IMR-90 (cell line): Measurements from ENCODE around the gene SPATS2L. TPM values are rescaled to one million over a fixed set of nuclear protein-coding genes. Genes with fewer than 3 reads are reported as not detected.
A peak's percentile ranks its signal among the peaks of the same experiment; 100 is the strongest.

Experiments
- ATAC-seq: fragments of 200-7000 bp; cut with Tn5 transposase; 2 replicates; pipeline ENCODE4 v1.9.1; 2020; ENCODE audit warnings: low read depth, mild to moderate bottlenecking, moderate library complexity
- BruUV-seq: library from RNA; stranded (reverse); fragments of 400-500 nt; replicated peaks from 2 replicates; lab custom pipeline; 2021; lab: Mats Ljungman, UMichigan
- CTCF ChIA-PET: fragments of 300-600 bp; formaldehyde crosslinking; extraction: SDS; loops from one replicate; lab custom pipeline; 2021; ENCODE audit warnings: antibody characterized with exemption; lab: Yijun Ruan, JAX
- POLR2A ChIA-PET: fragments of 300-600 bp; sonication (Branson Sonifier 250); formaldehyde crosslinking; loops from one replicate; lab custom pipeline; 2022; ENCODE audit warnings: antibody characterized with exemption; ENCODE audit not compliant: unreplicated experiment; lab: Charles Lee
- DNase-seq: peaks from one replicate; pipeline ENCODE4 v3.0.0; 2013
- H2AFZ ChIP-seq: replicated peaks from 2 replicates; pipeline ENCODE3; 2013; ENCODE audit warnings: low read length, mild to moderate bottlenecking; ENCODE audit not compliant: poor library complexity
- H2AK5ac ChIP-seq: 2 replicates; pipeline ENCODE4 v1.6.1; 2013; ENCODE audit warnings: low read depth, low read length, inconsistent platforms
- H2AK9ac ChIP-seq: replicated peaks from 2 replicates; pipeline ENCODE3; 2013; ENCODE audit warnings: mild to moderate bottlenecking, low read depth, low read length, moderate library complexity; ENCODE audit not compliant: poor library complexity
- H2BK120ac ChIP-seq: 2 replicates; pipeline ENCODE4 v1.6.1; 2013; ENCODE audit warnings: low read depth, low read length, inconsistent platforms
- H2BK15ac ChIP-seq: 3 replicates; pipeline ENCODE4 v1.6.1; 2013; ENCODE audit warnings: low read depth, low read length, inconsistent platforms
- H2BK20ac ChIP-seq: 2 replicates; pipeline ENCODE4 v1.6.1; 2013; ENCODE audit warnings: low read depth, mild to moderate bottlenecking, inconsistent platforms, low read length, moderate library complexity
- H2BK5ac ChIP-seq: 2 replicates; pipeline ENCODE4 v1.6.1; 2013; ENCODE audit warnings: mild to moderate bottlenecking, low read depth, low read length, inconsistent platforms; ENCODE audit not compliant: poor library complexity, severe bottlenecking
- H3K14ac ChIP-seq: replicated peaks from 2 replicates; pipeline ENCODE4 v1.6.1; 2013; ENCODE audit warnings: low read depth, low read length, inconsistent platforms
- H3K18ac ChIP-seq: 2 replicates; pipeline ENCODE4 v1.6.1; 2013; ENCODE audit warnings: low read depth, low read length, control low read depth
- H3K23ac ChIP-seq: 2 replicates; pipeline ENCODE4 v1.6.1; 2013; ENCODE audit warnings: low read depth, low read length, inconsistent platforms
- H3K27ac ChIP-seq: 2 replicates; pipeline ENCODE4 v1.5.1; 2013; ENCODE audit warnings: mild to moderate bottlenecking, control low read depth, low read length; ENCODE audit not compliant: insufficient read depth
- H3K27me3 ChIP-seq: 2 replicates; pipeline ENCODE4 v1.6.1; 2013; ENCODE audit warnings: low read length; ENCODE audit not compliant: control insufficient read depth, insufficient read depth
- H3K36me3 ChIP-seq: 2 replicates; pipeline ENCODE4 v1.6.1; 2013; ENCODE audit warnings: low read length, mixed read lengths; ENCODE audit not compliant: control insufficient read depth, insufficient read depth
- H3K4ac ChIP-seq: 2 replicates; pipeline ENCODE4 v1.6.1; 2013; ENCODE audit warnings: low read depth, low read length, inconsistent platforms
- H3K4me1 ChIP-seq: 2 replicates; pipeline ENCODE4 v1.6.1; 2013; ENCODE audit warnings: low read length, mixed read lengths; ENCODE audit not compliant: control insufficient read depth, insufficient read depth
- H3K4me2 ChIP-seq: 2 replicates; pipeline ENCODE4 v1.6.1; 2013; ENCODE audit warnings: low read depth, mild to moderate bottlenecking, control low read depth, low read length, moderate library complexity
- H3K4me3 ChIP-seq: 2 replicates; pipeline ENCODE4 v1.5.1; 2013; ENCODE audit warnings: low read depth, mild to moderate bottlenecking, control low read depth, low read length, moderate library complexity; ENCODE audit not compliant: insufficient read depth
- H3K56ac ChIP-seq: 2 replicates; pipeline ENCODE4 v1.6.1; 2013; ENCODE audit warnings: low read length, inconsistent platforms; ENCODE audit not compliant: insufficient read depth; ENCODE audit errors: extremely low read depth
- H3K79me1 ChIP-seq, 2 experiments: 2 replicates each; pipeline ENCODE4 v1.6.1; 2013; ENCODE audit warnings: low read length in 2 of 2, inconsistent platforms in 1 of 2, low read depth in 1 of 2
- H3K9ac ChIP-seq: 2 replicates; pipeline ENCODE4 v1.6.1; 2013; ENCODE audit warnings: low read depth, low read length, control low read depth
- H3K9me1 ChIP-seq: 2 replicates; pipeline ENCODE4 v1.6.1; 2013; ENCODE audit warnings: low read length, inconsistent platforms; ENCODE audit not compliant: insufficient read depth
- H3K9me3 ChIP-seq: 2 replicates; pipeline ENCODE4 v1.6.1; 2013; ENCODE audit warnings: low read length; ENCODE audit not compliant: control insufficient read depth, insufficient read depth
- H4K20me1 ChIP-seq: 2 replicates; pipeline ENCODE4 v1.6.1; 2013; ENCODE audit warnings: low read length, inconsistent platforms; ENCODE audit not compliant: insufficient read depth
- H4K5ac ChIP-seq: 2 replicates; pipeline ENCODE4 v1.6.1; 2013; ENCODE audit warnings: mild to moderate bottlenecking, low read depth, low read length, control low read depth
- H4K8ac ChIP-seq, 2 experiments: 2 replicates each; pipeline ENCODE4 v1.6.1; 2013; ENCODE audit warnings: low read depth in 2 of 2, low read length in 2 of 2, control low read depth in 1 of 2, inconsistent platforms in 1 of 2
- H4K91ac ChIP-seq: 2 replicates; pipeline ENCODE4 v1.6.1; 2013; ENCODE audit warnings: low read depth, low read length, inconsistent platforms; ENCODE audit not compliant: insufficient read depth
- BHLHE40 ChIP-seq: fragments of 150-350 bp; IDR thresholded peaks from 2 replicates; pipeline ENCODE4 v1.6.1; 2016; ENCODE audit warnings: mild to moderate bottlenecking, low read depth, low read length
- MAFK ChIP-seq: IDR thresholded peaks from 2 replicates; pipeline ENCODE4 v1.6.1; 2012; ENCODE audit warnings: low read depth, low read length, improper control_type of control experiment
- MAZ ChIP-seq: IDR thresholded peaks from 2 replicates; pipeline ENCODE4 v1.6.1; 2012; ENCODE audit warnings: low read depth, mild to moderate bottlenecking, low read length, improper control_type of control experiment, moderate library complexity, borderline replicate concordance
- POLR2A ChIP-seq: IDR thresholded peaks from 2 replicates; pipeline ENCODE4 v1.6.1; 2012; ENCODE audit warnings: mild to moderate bottlenecking, low read depth, low read length
- RCOR1 ChIP-seq: IDR thresholded peaks from 2 replicates; pipeline ENCODE4 v1.6.1; 2012; ENCODE audit warnings: mild to moderate bottlenecking, low read length, improper control_type of control experiment; ENCODE audit not compliant: insufficient replicate concordance
- RFX5 ChIP-seq: IDR thresholded peaks from 2 replicates; pipeline ENCODE4 v1.8.0; 2012; ENCODE audit warnings: low read depth, mild to moderate bottlenecking, low read length, moderate library complexity
- WGBS, 2 experiments: methylation state at CpG; one replicate each; pipeline versions ENCODE4 v1.1.5 to v1.1.7; 2013; ENCODE audit warnings: missing lambda C conversion rate in 2 of 2; ENCODE audit not compliant: insufficient read length in 1 of 2; ENCODE audit errors: extremely low coverage in 2 of 2; 5-methylcytosine and 5-hydroxymethylcytosine counted together
- dilution Hi-C: fragments of 300-500 bp; cut with HindIII; formaldehyde crosslinking; loops from one replicate; pipeline ENCODE4 v1.14.3; 2018; ENCODE audit warnings: low sequenced_read_pairs; ENCODE audit not compliant: unreplicated experiment
- in situ Hi-C: fragments of 300-500 bp; cut with MboI; formaldehyde crosslinking; loops from 3 replicates; pipeline ENCODE4 v1.14.3; 2019; ENCODE audit warnings: low sequenced_read_pairs, inconsistent platforms, mixed read lengths
- intact Hi-C: fragments of 100-400 bp; cut with micrococcal nuclease; formaldehyde crosslinking; loops from 2 replicates; pipeline ENCODE4 v1.10.0; 2022
- polyA plus RNA-seq, 3 experiments: library from polyadenylated mRNA; depleted of rRNA; stranded (reverse); fragments of >200 nt; gene quantifications; 2 replicates each; pipeline ENCODE4 v1.2.3, GENCODE V29; 2012; ENCODE audit warnings: low replicate concordance in 1 of 3
- total RNA-seq: library from RNA; depleted of rRNA; stranded (reverse); fragments of >200 nt; gene quantifications from 2 replicates; pipeline ENCODE4 v1.2.3, GENCODE V29; 2012
- TF ChIP-seq, protein P1 (sequence below): conservative IDR thresholded peaks from 2 replicates; pipeline ENCODE4 v1.5.1; 2012; ENCODE audit warnings: mild to moderate bottlenecking, low read depth, low read length, improper control_type of control experiment
- TF ChIP-seq, protein P2 (sequence below): fragments of 150-350 bp; IDR thresholded peaks from 2 replicates; pipeline ENCODE4 v1.6.1; 2016; ENCODE audit warnings: low read depth, mild to moderate bottlenecking, low read length, moderate library complexity, borderline replicate concordance
- TF ChIP-seq, protein P3 (sequence below): fragments of 150-350 bp; IDR thresholded peaks from 2 replicates; pipeline ENCODE4 v1.6.1; 2017; ENCODE audit warnings: mild to moderate bottlenecking, antibody characterized with exemption, low read length, low read depth

SPATS2L gene
- total and polyA plus RNA-seq, 2 of the 4 experiments (the other 2 are of a cell fraction) = 118 to 155 TPM

DNA sequence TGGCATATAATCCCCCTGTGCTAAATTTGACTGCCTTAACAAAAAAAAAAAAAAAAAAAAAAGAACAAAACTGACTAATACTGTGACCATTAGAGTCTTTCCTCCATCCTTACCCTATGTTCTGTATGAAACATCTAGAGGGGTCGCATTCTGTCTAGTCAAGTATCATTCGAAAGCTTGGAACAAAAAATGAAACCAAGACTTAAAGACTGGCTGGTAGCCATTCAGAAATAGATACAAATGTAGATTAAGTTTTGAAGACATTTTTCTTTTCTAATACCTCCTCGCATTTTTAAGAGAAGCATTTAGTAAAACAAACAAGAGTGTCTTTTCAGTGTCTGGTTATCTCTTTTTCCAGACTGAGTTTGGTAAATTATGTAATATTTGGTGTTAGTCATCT is 66.7 kb downstream of the SPATS2L start:
- Histone ChIP-seq H3K36me3 (peaks cover 8% of the 10 kb centered on the region), H3K27ac (no peak overlapping the region), H3K27me3 (no peaks in the 10 kb centered on the region), H2AK5ac (no peak overlapping the region), H4K20me1 (peaks cover 6% of the 10 kb centered on the region; the same call in 1 of the 2 replicates), H3K9ac (no peak overlapping the region), H3K4me1 (peaks cover 17% of the 10 kb centered on the region), H3K18ac (no peak overlapping the region), H3K4ac (no peak overlapping the region), H4K91ac (no peak overlapping the region), H3K4me3 (no peak overlapping the region), H4K5ac (no peak overlapping the region), H2BK20ac (no peak overlapping the region), H2AK9ac (no peak overlapping the region), H3K79me1 (peaks cover 52 to 74% of the 10 kb centered on the region in 2 experiments), H3K56ac (no peak overlapping the region), H2BK15ac (no peak overlapping the region), H3K23ac (no peak overlapping the region), H3K9me3 (no peaks in the 10 kb centered on the region), H2BK120ac (no peak overlapping the region), H4K8ac (no peak overlapping the region), H3K14ac (no peak overlapping the region), H2BK5ac (peak overlapping the region; percentile 47), H3K4me2 (no peak overlapping the region), H2AFZ (no peak overlapping the region), H3K9me1 (peaks cover 21% of the 10 kb centered on the region)
- no peak for DNase-seq
- no peak; the same call in 1 of the 2 replicates for ATAC-seq
- intact Hi-C loops (no loop called here), dilution Hi-C loops (no loop called here), in situ Hi-C loops (no loop called here)
- WGBS, 2 experiments = no CpG with 5 or more reads among the region's 3 CpGs
- no TSS peak for BruUV-seq
- POLR2A ChIA-PET = no interaction called here
- CTCF ChIA-PET = interaction anchor here (0.7 to 1.0 kb wide), 3 partner anchors 54 to 323 kb away, joined by 3 to 4 read pairs (median 3); no protein-coding TSS in a partner anchor
- TF ChIP-seq MAFK = no peak
- TF ChIP-seq, protein P1, sequence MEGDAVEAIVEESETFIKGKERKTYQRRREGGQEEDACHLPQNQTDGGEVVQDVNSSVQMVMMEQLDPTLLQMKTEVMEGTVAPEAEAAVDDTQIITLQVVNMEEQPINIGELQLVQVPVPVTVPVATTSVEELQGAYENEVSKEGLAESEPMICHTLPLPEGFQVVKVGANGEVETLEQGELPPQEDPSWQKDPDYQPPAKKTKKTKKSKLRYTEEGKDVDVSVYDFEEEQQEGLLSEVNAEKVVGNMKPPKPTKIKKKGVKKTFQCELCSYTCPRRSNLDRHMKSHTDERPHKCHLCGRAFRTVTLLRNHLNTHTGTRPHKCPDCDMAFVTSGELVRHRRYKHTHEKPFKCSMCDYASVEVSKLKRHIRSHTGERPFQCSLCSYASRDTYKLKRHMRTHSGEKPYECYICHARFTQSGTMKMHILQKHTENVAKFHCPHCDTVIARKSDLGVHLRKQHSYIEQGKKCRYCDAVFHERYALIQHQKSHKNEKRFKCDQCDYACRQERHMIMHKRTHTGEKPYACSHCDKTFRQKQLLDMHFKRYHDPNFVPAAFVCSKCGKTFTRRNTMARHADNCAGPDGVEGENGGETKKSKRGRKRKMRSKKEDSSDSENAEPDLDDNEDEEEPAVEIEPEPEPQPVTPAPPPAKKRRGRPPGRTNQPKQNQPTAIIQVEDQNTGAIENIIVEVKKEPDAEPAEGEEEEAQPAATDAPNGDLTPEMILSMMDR = no peak
- TF ChIP-seq RFX5 = no peak
- TF ChIP-seq, protein P2, sequence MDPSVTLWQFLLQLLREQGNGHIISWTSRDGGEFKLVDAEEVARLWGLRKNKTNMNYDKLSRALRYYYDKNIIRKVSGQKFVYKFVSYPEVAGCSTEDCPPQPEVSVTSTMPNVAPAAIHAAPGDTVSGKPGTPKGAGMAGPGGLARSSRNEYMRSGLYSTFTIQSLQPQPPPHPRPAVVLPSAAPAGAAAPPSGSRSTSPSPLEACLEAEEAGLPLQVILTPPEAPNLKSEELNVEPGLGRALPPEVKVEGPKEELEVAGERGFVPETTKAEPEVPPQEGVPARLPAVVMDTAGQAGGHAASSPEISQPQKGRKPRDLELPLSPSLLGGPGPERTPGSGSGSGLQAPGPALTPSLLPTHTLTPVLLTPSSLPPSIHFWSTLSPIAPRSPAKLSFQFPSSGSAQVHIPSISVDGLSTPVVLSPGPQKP = no peak
- no peak for TF ChIP-seq RCOR1
- no peak for TF ChIP-seq BHLHE40
- no peak for TF ChIP-seq POLR2A
- TF ChIP-seq MAZ = no peak
- TF ChIP-seq, protein P3, sequence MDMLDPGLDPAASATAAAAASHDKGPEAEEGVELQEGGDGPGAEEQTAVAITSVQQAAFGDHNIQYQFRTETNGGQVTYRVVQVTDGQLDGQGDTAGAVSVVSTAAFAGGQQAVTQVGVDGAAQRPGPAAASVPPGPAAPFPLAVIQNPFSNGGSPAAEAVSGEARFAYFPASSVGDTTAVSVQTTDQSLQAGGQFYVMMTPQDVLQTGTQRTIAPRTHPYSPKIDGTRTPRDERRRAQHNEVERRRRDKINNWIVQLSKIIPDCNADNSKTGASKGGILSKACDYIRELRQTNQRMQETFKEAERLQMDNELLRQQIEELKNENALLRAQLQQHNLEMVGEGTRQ = no peak
